PC-9 (cell line): ENCODE measurements around the gene ANKRD11. TPM values are rescaled to one million over a fixed set of nuclear protein-coding genes. Genes with fewer than 3 reads are reported as not detected.

ENCODE experiments used
- BruUV-seq: library from RNA; stranded (reverse); fragments of 400-500 nt; replicated peaks from 2 replicates; lab custom pipeline; 2021; lab: Mats Ljungman, UMichigan
- CTCF ChIA-PET: fragments of 300-600 bp; sonication (Branson Sonifier 250); formaldehyde crosslinking; loops from one replicate; lab custom pipeline; 2022; ENCODE audit warnings: antibody characterized with exemption; lab: Charles Lee
- POLR2A ChIA-PET: fragments of 300-600 bp; sonication (Branson Sonifier 250); formaldehyde crosslinking; loops from one replicate; lab custom pipeline; 2022; ENCODE audit warnings: antibody characterized with exemption; ENCODE audit not compliant: unreplicated experiment; lab: Charles Lee
- DNase-seq, 2 experiments: peaks; one replicate each; pipeline versions ENCODE4 v3.0.0 to v3.0.0-alpha.2; 2015 to 2022; ENCODE audit warnings: mixed read lengths in 1 of 2
- H2AFZ ChIP-seq: fragments of 200-600 bp; sonication (generic); 2 replicates; pipeline ENCODE4 v1.8.1; 2017; ENCODE audit warnings: antibody characterized with exemption
- H3F3A ChIP-seq: fragments of 200-600 bp; sonication (generic); 2 replicates; pipeline ENCODE4 v1.8.1; 2017; ENCODE audit warnings: antibody characterized with exemption, mild to moderate bottlenecking, low read depth; ENCODE audit not compliant: insufficient read depth
- H3K27ac ChIP-seq: fragments of 200-600 bp; sonication (generic); 2 replicates; pipeline ENCODE4 v1.6.1; 2016; ENCODE audit warnings: mixed run types
- H3K27me3 ChIP-seq: fragments of 200-600 bp; sonication (generic); 2 replicates; pipeline ENCODE4 v1.6.1; 2016; ENCODE audit warnings: low read depth, mixed run types; ENCODE audit not compliant: insufficient read depth
- H3K36me3 ChIP-seq: fragments of 200-600 bp; sonication (generic); 2 replicates; pipeline ENCODE4 v1.6.1; 2016; ENCODE audit warnings: low read depth, mixed run types
- H3K4me1 ChIP-seq: fragments of 200-600 bp; sonication (generic); replicated peaks from 2 replicates; pipeline ENCODE4 v1.6.1; 2016; ENCODE audit warnings: mixed run types; ENCODE audit not compliant: insufficient read depth
- H3K4me2 ChIP-seq: fragments of 200-600 bp; sonication (generic); 2 replicates; pipeline ENCODE4 v1.6.1; 2017; ENCODE audit warnings: mixed run types
- H3K4me3 ChIP-seq: fragments of 200-600 bp; sonication (generic); 2 replicates; pipeline ENCODE4 v1.6.1; 2016; ENCODE audit warnings: mixed run types
- H3K79me2 ChIP-seq: fragments of 200-600 bp; sonication (generic); 2 replicates; pipeline ENCODE4 v1.6.1; 2017; ENCODE audit warnings: low read depth, mixed run types
- H3K9me2 ChIP-seq: fragments of 200-600 bp; sonication (generic); 2 replicates; pipeline ENCODE4 v1.8.1; 2017; ENCODE audit warnings: mild to moderate bottlenecking; ENCODE audit not compliant: insufficient read depth
- H3K9me3 ChIP-seq: fragments of 200-600 bp; sonication (generic); 2 replicates; pipeline ENCODE4 v1.8.1; 2016; ENCODE audit warnings: low read depth; ENCODE audit not compliant: insufficient read depth
- H4K20me1 ChIP-seq: fragments of 200-600 bp; sonication (generic); 2 replicates; pipeline ENCODE4 v1.8.1; 2017; ENCODE audit not compliant: insufficient read depth
- CTCF ChIP-seq: fragments of 200-600 bp; sonication (generic); conservative IDR thresholded peaks from 2 replicates; pipeline ENCODE4 v1.6.1; 2017; ENCODE audit warnings: mixed run types, antibody characterized with exemption, mild to moderate bottlenecking, moderate library complexity
- EZH2 ChIP-seq: fragments of 200-600 bp; sonication (generic); IDR thresholded peaks from 2 replicates; pipeline ENCODE4 v1.8.0; 2017; ENCODE audit warnings: antibody characterized with exemption, low read depth
- intact Hi-C: fragments of 100-400 bp; cut with micrococcal nuclease; formaldehyde crosslinking; loops from one replicate; pipeline ENCODE4 v1.10.0; 2022; ENCODE audit not compliant: unreplicated experiment
- total RNA-seq: library from RNA; stranded (reverse); gene quantifications from 2 replicates; pipeline ENCODE4 v1.2.3, GENCODE V29; 2021

Gene ANKRD11
- total RNA-seq, 1 experiment from 2014 or later = 220 TPM

GRCh38 chr16:89358030-89359005 lies 132.0 kb downstream of the ANKRD11 start:
- H3K79me2 ChIP-seq = peaks cover 99% of the 10 kb centered on the region
- no peak for DNase-seq
- H3K4me2 ChIP-seq = no peak overlapping the region
- CTCF ChIA-PET = interaction anchor here (0.6 kb wide), 1 partner anchor 158 kb away, joined by 4 read pairs; no protein-coding TSS in a partner anchor
- POLR2A ChIA-PET = no interaction called here
- H3K9me3 ChIP-seq = no peaks in the 10 kb centered on the region
- H3K27ac ChIP-seq = no peak overlapping the region
- H3K4me1 ChIP-seq = peaks cover 6% of the 10 kb centered on the region
- H4K20me1 ChIP-seq = peaks cover 100% of the 10 kb centered on the region
- H3K27me3 ChIP-seq = no peaks in the 10 kb centered on the region
- no peak overlapping the region for H3K4me3 ChIP-seq
- BruUV-seq = no TSS peak
- H3F3A ChIP-seq = peaks cover 33% of the 10 kb centered on the region
- peaks cover 13% of the 10 kb centered on the region; the same call in 1 of the 2 replicates for H3K36me3 ChIP-seq
- intact Hi-C loops = no loop called here
- H2AFZ ChIP-seq = no peak overlapping the region
- H3K9me2 ChIP-seq = no peaks in the 10 kb centered on the region
- TF ChIP-seq EZH2 (no peak), CTCF (no peak)

- H3K36me3 ChIP-seq = peaks cover 13% of the 10 kb centered on the region; the same call in 1 of the 2 replicates
- no peak for TF ChIP-seq EZH2
- no peak for TF ChIP-seq CTCF
- H3K79me2 ChIP-seq = peaks cover 100% of the 10 kb centered on the region
- ChIA-PET CTCF (interaction anchor here (0.6 kb wide), 1 partner anchor 159 kb away, joined by 4 read pairs; no protein-coding TSS in a partner anchor), POLR2A (no interaction called here)
- intact Hi-C loops = no loop called here
- H2AFZ ChIP-seq = no peak overlapping the region
- no peak for DNase-seq
- no peak overlapping the region for H3K4me3 ChIP-seq
- H3F3A ChIP-seq = peaks cover 25% of the 10 kb centered on the region
- no peaks in the 10 kb centered on the region for H3K9me2 ChIP-seq
- no peak overlapping the region for H3K27ac ChIP-seq
- H3K4me2 ChIP-seq = no peak overlapping the region
- peaks cover 100% of the 10 kb centered on the region for H4K20me1 ChIP-seq
- H3K27me3 ChIP-seq = no peaks in the 10 kb centered on the region
- H3K4me1 ChIP-seq = no peaks in the 10 kb centered on the region
- no TSS peak for BruUV-seq
- no peaks in the 10 kb centered on the region for H3K9me3 ChIP-seq
These were observed 133.1 kb downstream of the ANKRD11 start for GRCh38 chr16:89357055-89357816.

- H3K9me2 ChIP-seq = no peaks in the 10 kb centered on the region
- peaks cover 100% of the 10 kb centered on the region for H4K20me1 ChIP-seq
- ChIA-PET CTCF (no interaction called here), POLR2A (no interaction called here)
- peaks cover 24% of the 10 kb centered on the region for H3F3A ChIP-seq
- TF ChIP-seq CTCF (no peak), EZH2 (no peak)
- BruUV-seq = no TSS peak
- peaks cover 18% of the 10 kb centered on the region; the same call in 1 of the 2 replicates for H3K36me3 ChIP-seq
- H3K79me2 ChIP-seq = peaks cover 100% of the 10 kb centered on the region
- H3K4me3 ChIP-seq = no peak overlapping the region
- intact Hi-C loops = no loop called here
- H3K4me2 ChIP-seq = no peak overlapping the region
- H3K27me3 ChIP-seq = no peaks in the 10 kb centered on the region
- H3K9me3 ChIP-seq = no peaks in the 10 kb centered on the region
- DNase-seq = no peak
- H3K27ac ChIP-seq = no peak overlapping the region
- no peaks in the 10 kb centered on the region for H3K4me1 ChIP-seq
- H2AFZ ChIP-seq = no peak overlapping the region
These were observed 134.7 kb downstream of the ANKRD11 start for GRCh38 chr16:89355686-89356085.
